GM19240 (cell line): ENCODE measurements around the gene TMEM266.

Experiments used
- DNase-seq: peaks from one replicate; pipeline ENCODE4 v3.0.0; 2011; ENCODE audit warnings: low spot score; ENCODE audit not compliant: insufficient read length

Gene TMEM266

DNA sequence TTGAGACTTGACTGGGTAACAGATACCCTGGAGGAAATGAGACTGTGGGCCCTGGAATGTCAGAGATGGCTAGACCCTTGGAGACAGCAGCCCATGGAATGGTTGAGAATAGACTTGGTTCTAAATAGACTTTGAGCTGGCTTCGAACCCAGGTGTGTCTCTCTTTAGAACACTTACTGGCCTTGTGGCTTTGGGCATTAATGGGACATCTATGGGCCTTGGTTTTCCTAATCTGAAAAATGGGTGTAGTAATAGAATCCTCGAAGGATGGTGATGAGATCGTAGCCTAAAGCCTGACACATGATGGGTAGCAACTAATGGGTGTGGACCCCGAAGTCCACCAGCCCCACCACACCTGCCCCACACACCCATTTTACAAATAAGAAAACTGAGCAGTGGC is 119.2 kb downstream of the TMEM266 start:
- no peak for DNase-seq

DNA sequence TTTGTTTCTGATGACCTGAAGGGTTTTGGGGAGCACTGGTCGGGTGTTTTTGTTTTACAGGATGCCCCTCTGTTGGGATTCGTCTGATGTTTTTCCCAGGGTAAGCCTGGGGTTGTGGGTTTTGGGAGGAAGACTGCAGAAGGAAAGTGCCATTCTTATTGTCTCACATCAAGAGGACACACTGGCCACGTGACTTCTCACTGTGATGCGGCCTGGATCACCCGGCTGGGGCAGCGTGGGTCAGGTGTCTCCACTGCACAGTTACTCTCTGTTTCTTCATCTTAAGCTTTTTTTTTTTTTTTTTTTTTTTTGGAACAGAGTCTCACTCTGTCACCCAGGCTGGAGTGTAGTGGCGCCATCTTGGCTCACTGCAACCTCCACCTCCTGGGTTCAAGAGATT is 120.5 kb downstream of the TMEM266 start:
- no peak for DNase-seq

DNA sequence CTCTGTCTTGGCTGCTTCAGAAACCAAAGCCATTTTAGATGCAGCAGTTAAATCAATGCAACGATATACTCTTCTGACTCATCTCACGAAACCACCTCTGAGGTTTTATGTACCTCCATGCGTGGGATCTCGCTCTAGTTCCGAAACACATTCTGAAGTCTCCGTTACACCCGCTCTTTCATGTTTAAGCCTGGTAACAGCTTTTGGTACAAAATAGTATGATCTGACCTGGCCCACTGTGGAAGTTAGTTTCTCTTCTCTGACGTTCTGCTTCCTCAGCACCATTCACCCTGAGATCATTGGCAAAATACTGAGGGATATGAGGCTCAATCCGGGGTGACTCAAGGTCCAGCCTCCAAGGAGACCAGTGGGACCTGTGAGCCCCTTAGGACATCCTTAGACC is 121.9 kb downstream of the TMEM266 start:
- peak; percentile 42 for DNase-seq

DNA sequence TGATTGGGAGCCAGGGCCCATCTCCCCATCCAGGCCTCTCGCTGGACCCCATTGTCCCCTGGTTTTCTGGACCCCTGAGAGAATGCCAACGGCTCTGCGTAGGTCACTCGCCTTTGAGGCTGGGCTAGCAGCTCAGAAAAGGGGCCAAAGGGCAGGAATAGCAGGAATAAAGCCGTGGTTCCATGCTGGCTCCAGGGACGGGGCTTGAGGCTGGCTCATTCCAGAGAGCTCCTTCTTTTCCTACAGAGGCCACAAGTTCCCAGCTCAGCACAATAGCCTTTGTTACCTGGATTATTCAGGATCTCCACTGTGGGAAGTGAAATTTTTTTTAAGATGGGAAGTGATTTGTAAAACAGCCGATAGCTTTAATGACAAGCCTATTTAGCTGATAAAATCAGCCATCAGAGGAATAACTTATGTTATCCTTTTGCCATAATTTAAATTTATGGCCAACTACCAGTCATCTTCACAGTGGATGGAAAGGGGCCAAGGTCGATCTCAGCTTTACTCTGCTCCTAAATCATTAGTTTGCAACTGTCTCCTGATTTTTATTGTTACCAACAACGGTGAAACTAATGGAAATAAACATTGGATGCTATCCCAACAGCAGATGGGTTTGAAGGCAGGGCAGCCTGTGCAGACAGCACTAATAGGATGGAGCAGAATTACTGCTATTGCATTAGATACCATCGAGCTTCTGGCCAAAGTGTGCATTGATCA is 124.3 kb downstream of the TMEM266 start:
- DNase-seq = no peak

DNA sequence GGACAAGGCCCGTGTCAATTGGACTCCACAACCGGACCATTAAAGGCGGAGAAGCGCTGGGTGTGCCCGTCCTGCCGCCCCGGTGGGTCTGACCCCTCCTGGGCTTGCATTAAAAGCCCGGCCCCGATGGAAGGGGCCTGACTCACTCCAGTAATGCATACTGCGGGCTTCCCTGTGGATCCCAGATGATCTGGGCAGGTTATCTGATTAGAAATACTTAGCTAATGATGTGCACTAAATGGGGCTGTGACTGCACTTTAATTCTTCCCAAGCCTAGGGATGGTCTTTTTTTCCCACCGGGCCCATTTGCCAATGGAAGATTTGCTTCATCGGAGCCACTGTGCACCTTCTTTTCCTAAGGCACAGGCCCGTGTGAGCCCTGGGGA is 124.9 kb downstream of the TMEM266 start:
- DNase-seq = no peak

DNA sequence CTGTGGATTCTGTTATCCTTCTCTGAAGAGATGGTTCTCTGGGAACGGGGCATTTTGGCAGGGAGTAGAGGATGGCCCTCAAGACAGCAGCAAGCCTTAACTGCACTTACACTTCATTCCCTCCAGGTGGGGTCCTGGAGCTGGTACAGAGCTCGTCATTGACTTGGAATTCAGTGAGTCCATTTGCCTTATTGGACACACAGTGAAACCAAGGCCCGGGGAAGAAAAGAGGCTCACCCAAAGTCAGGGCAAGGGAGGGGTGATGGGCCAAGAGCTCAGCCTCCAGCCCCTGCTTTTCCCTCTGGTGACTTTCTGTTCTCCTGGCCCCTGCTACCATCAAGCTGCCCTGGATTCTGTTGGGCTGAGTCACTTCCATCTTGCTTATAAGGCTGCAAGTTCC is 125.9 kb downstream of the TMEM266 start:
- DNase-seq = no peak

DNA sequence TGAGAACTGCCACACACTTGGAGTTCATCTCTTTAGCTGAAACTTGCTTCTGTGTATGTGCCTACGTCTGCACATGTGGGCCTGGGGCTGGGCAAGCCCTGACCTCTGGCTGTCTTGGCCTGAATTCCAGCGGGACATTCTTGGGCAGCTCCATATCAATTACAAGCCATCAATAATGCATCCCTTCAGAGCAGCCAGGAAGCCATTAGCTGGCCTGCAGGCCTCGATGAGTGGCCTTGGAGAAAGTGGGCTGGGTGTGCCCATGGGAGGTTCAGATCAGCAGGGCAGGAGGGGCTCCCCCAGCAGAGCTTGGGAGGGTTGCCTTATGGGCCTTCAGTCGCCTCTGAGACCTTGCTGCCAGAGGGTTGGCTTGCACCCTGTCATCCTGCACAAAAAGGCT is 127.4 kb downstream of the TMEM266 start:
- no peak for DNase-seq

DNA sequence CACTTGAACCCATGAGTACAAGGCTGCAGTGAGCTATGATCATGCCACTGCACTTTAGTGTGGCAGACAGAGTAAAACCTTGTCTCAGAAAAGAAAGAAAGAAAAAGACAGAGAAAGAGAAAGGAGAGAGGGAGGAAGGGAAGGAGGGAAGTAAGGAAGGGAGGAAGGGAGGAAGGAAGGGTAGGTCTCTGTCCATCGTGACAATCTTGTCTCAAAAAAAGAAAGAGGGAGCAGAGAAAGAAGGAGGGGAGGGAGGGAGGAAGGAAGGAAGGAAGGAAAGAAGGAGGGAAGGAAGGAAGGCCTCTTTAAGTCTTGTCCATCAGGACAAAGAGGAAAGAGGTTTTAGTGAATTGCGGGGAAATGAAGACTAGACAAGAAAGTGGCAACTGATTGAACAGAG is 129.3 kb downstream of the TMEM266 start:
- no peak for DNase-seq

DNA sequence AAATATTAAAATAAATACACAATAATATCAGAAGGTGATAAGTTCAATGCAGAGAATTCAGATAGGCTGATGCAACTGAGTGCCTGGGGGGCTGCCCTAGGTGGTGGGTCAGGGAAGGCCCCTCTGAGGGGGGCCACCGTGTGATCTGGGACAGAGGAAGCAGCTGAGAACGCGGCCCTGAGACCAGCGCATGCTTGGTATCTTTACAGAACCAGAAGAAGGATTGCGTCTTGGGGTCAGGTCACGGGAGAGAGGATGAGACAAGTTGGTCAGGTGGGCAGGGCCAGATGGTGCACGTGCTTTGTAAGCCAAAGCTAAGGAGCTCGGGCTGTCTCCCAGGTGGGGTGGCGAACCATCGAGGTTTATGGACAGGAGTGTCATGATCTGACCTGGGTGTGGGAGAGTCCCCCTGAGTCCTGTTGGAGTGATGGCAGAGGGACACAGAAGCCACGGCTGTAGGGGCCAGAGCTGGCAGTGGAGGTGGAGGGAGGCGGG is 130.3 kb downstream of the TMEM266 start:
- no peak for DNase-seq

DNA sequence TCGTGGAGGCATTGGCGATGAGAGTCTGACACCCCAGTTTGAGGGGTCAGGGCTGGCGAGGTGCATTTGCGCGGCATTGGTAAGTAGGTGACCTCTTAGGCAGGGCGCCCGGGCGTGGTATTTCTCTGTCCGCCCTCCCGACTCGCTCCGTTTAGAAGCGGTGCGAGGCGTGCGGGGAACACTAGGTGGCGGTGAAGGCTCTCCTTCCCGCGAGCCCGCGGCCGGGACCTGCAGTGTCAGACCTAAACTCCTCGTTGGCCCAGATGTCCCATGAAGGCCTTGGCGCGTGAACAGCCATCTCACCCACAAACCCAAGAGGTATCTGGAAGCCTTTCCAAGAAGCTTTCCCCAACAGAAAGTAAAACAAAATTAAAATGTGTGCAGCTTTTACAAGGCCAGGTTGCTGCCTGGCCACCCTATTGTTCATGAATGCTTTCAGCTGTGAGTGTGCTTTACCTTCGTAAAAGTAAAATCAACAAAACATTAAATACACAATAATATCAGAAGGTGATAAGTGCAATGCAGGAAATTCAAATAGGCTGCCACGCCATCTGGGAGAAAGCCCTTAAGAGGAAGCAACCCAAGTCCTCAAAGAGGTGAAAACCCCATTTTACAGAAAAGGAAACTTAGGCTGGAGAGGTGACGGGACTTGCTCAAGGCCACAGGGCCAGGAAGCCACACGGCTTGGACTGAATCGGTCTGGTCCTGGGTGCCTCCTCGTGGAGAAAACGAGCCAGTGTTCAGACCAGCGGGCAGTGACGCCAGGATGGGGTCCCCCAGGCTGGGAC is 131.2 kb downstream of the TMEM266 start:
- peak; percentile 98 for DNase-seq

DNA sequence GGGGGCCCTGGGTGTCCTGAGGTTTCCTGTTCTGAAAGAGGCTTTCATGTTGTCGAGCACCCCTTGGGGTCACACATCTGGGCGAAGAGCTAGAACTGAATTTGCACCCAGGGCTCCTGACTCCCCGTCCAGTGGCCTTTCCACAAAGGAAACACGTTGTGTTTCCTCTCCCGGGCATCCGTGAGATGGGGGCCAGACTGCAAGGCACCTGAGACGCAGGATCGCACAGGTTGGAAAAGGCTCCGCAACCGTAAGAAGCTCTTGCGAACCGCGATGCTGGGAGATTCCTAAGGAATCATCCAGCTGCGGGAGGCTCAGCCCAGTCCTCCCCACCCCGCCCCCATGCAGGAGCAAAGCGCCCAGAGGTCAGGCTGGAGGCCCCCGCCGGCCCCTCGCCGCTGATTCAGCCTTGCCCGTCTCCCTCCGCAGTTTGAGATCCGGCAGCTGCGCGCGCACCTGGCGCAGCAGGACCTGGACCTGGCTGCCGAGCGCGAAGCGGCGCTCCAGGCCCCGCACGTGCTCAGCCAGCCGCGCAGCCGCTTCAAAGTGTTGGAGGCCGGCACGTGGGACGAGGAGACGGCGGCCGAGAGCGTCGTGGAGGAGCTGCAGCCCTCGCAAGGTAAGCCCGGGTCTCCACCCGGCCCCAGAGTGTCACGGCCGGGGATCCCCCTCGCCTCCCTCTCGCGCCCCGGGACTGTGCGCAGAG is 131.9 kb downstream of the TMEM266 start:
- no peak for DNase-seq

DNA sequence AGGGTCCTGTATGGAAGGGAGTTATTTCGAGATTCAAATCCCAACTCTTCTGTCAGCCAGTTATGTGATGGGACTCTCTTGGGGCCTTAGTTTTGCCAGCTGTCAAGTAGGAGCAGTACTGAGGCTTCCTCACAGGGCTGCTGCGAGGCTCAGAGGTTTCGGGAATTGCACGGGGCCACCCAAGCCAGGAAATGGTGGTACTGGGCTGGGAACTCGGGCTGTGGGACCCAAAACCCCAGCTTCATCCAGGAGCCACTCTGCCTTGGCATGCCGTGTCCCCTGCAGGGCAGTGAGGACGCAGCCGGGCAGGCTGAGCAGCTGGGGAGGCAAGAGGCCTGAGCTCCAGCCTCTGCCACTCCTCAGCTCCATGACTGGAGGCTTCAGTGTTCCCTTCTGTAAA is 132.9 kb downstream of the TMEM266 start:
- no peak for DNase-seq

DNA sequence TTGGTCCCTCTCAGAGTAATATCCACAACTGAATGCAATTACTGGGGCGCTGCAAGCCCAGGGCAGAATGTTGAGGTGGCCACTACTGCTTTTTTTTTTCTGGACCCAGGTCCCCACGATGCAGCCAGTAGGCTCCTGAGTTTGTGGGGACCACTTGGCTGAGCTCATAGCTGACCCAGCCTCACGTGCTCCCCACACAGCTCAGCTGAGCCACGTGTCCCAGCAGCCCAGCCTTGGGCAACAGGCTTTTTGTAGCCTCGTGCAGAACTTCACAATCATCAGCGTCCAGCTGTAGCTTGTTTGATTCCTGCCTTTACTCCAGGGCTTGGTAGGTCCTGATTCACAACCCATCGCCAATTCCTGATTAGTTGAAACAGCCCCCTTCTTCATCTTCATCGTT is 134.1 kb downstream of the TMEM266 start:
- no peak for DNase-seq

DNA sequence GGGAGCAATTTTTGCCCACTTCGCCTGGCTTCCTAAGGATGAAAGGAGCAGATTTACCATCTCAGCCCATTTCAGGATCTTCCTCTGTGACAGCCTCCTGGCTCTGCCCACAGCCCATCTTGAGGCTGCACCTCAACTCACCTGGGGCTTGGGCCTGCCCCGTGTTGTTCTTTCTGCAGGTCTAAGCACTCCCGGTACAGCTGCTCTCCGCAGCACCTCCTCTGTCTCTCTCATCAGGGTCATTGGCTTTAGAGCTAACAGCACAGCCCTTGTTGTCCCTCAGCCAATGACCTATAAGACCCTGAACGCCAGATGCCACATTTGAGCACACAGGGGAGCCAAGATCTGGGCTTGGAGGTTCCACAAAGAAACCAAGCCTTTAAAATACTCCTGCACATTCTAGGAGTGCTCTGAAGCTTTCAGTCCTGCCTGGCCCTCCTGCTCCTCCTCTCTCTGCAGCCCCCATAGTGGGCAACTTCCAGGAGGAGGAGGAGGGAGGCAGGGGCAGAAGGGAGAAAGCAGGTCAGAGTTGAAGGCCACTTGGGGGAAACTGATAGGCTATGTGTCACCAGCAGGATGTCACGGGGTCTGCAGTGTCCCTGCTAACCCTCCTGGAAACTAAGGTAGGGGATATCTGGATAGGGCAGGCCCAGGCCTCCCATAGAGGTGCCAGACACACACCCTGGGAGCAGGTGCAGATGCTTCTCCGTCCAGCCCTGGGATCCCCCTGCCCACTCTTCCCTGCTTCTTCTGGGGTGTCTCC is 135.9 kb downstream of the TMEM266 start:
- no peak for DNase-seq

DNA sequence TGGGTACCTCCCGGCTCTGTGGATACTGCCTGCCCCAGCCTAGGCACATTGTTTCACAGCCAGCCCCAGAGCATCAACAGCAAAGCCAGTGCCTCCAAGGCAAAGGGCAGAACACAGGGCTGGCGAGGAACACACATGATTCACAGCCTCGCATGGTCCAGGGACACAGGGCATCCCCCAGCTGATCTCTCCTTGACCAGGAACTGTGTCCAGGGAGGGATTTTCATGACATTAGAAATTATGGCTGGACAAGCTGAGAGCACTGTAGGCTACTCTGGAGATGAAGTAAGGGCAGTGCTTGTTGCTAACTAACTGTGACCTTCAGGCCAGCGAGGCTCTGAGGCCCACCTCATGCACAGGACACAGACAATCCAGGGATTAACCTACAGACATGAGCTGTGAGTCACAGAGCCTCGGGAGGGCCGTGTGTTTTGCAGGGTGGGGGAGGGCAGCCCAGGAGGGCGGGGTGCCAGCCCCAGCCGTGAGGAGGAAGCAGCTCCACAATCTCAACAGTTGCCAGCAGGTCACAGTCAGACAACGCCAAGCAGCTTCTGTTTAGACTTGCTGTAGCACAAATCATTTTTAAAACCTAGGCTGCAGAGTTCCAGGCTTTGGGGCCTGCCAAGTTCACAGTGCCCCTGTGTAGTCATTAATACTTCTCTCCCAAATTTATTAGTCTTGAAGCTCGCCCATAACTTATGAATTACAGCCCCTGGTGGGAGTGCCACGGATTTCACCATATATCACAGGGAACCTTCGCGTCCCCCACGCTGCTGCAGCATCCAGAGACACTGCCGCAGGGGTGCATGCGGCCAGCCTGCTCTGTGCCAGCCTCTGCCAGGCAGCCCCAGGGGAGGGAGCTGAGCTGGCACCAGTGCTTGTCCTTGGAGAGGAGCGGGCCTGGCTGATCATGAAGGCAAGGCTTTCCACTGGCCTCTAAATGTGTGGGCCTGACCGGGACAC is 136.8 kb downstream of the TMEM266 start:
- no peak for DNase-seq

DNA sequence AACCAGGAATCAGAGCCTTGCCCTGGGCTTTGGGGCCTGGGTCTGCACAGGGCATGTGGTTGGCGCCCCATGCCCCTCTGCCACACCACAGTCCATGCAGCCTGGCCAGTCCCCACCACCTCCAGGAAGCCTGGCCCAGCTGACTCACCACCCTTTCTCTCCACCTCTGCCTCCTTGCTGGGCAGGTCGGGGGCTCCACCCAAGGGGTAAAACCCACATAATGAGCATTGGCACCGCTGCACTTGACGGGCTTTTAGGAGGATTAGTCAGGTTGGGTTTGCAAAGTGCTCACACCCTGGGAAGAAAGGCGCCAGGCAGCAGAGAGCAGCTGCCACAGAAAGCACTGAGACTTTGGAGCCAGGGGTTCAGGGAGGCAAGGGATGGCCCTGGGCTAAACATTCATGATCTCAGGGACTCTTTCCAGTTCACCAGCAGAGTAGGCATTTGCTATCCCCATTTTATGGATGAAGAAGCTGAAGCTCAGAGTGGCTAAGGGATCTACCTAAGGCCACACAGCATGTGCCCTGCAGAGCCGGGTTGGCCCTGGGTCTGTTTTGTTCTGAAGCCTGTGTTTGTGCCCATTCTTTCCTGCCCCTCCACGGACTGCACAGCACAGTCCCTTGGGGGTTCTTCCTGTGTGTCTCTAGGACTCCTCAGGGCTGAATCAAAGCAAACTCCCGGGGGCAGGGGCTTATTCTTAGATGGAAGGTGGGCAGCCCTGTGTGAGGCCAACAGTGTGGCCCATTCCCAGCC is 138.1 kb downstream of the TMEM266 start:
- DNase-seq = no peak

DNA sequence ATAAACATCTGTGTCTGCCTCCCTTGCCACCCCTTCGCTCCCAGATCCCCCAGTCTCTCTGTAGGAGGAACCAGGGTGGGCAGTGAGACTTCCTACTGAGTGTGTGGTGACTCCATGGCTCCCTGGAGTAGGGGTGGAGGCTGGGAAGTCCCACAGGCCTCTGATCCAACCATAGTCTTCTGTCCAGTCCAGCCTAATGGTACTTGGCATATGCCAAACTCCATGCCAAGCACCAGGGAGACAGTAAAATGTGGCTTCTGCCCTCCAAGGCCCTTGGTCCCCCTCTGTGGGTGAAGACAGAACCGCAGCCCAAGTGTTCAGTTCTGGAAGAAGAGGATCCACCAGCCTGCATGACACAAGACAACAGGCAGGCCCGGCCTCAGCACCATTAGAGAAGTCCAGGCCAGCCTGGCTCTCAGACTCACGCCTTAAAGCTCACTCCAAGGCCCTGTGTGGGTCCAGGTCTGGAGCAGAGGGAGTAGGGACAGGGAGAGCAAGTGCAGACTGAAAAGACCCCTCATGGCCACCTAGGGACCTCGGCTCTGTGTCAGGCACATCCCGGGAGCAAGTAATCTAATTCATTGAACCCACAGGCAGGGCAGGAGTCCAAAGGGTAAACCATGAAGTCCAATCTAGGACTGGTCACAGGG is 138.8 kb downstream of the TMEM266 start:
- no peak for DNase-seq

DNA sequence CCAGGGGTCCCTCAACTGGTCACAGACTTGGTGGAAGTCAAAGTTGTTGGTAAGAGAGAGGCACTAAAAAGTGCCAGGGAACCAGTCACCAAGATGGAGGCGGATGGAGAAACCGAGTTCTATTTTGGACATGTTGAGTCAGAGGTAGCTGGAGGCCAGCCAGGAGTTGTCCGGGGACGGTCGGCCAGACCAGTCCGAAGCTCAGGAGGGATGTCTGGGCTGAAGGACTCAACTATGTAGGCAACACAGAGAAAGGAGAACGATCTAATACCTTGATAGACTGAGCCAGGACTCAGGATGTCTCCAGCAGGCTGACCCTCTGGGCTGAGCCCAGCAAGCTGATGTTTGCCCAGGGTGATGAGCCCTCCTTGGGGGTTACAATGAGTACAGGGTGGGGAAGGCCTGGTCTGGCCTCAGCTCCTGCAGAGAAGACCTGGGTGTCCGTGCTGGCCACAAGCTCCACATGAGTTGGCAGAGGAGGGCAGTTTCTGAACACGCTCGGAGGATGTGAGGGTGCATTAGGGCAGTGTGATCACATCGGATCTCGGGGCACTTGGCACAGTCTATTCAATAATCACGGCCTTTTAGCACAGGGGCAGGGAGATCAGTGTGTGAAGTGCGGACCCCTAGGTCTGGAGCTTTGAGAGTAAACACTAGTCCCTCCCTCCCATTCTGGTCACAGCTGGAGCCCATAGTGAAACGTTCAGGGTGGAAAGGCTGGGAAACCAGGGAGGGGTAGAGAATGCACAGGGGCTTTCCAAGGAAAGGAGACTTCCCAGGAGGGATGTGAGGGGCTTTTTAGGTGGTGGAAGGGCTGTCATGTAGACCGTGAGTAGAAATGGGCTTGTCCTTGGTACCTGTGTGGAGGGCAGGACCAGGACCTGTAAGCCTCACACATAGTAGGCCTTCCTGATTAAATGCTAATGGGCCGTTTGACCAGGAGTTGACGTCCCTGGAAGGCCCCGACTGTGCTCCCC is 139.6 kb downstream of the TMEM266 start:
- no peak for DNase-seq
